GM06990 (cell line): ENCODE measurements around the gene EDA.

ENCODE experiments used
- DNase-seq: peaks from one replicate; pipeline ENCODE4 v3.0.0-alpha.2; 2011; ENCODE audit not compliant: insufficient read length; ENCODE audit errors: extremely low read depth
- H3K27me3 ChIP-seq: replicated peaks from 2 replicates; pipeline ENCODE4 v1.6.0; 2011; ENCODE audit warnings: low read length; ENCODE audit not compliant: control insufficient read depth, insufficient read depth
- H3K36me3 ChIP-seq: 2 replicates; pipeline ENCODE4 v1.5.1; 2011; ENCODE audit warnings: low read length; ENCODE audit not compliant: control insufficient read depth, insufficient read depth
- H3K4me3 ChIP-seq: replicated peaks from 2 replicates; pipeline ENCODE4 v1.5.1; 2011; ENCODE audit warnings: low read depth, mild to moderate bottlenecking, control low read depth, low read length
- CTCF ChIP-seq: IDR thresholded peaks from 2 replicates; pipeline ENCODE4 v1.5.1; 2011; ENCODE audit warnings: low read length, control low read depth, mild to moderate bottlenecking, inconsistent platforms; ENCODE audit not compliant: insufficient read depth, poor library complexity, severe bottlenecking

The EDA gene

GRCh38 chrX:69746051-69746450 is 130.1 kb downstream of the EDA start:
- Histone ChIP-seq H3K27me3 (no peaks in the 10 kb centered on the region), H3K4me3 (no peak overlapping the region), H3K36me3 (no peaks in the 10 kb centered on the region)
- DNase-seq: no peak
- TF ChIP-seq CTCF: no peak

- H3K27me3 ChIP-seq: no peaks in the 10 kb centered on the region
- no peaks in the 10 kb centered on the region for H3K36me3 ChIP-seq
- no peak overlapping the region for H3K4me3 ChIP-seq
- no peak for TF ChIP-seq CTCF
- no peak for DNase-seq
These were observed 132.1 kb downstream of the EDA start for GRCh38 chrX:69748055-69748454.

GRCh38 chrX:69759921-69760625 is 144.2 kb downstream of the EDA start:
- DNase-seq: no peak
- no peak for TF ChIP-seq CTCF
- Histone ChIP-seq H3K36me3 (no peaks in the 10 kb centered on the region), H3K27me3 (no peaks in the 10 kb centered on the region), H3K4me3 (no peak overlapping the region)

GRCh38 chrX:69761633-69762032 is 145.7 kb downstream of the EDA start:
- no peak for TF ChIP-seq CTCF
- no peak overlapping the region for H3K4me3 ChIP-seq
- DNase-seq: no peak
- H3K36me3 ChIP-seq: no peaks in the 10 kb centered on the region
- H3K27me3 ChIP-seq: no peaks in the 10 kb centered on the region

- Histone ChIP-seq H3K4me3 (no peak overlapping the region), H3K27me3 (no peaks in the 10 kb centered on the region), H3K36me3 (no peaks in the 10 kb centered on the region)
- no peak for DNase-seq
- TF ChIP-seq CTCF: no peak
These were observed 146.4 kb downstream of the EDA start for GRCh38 chrX:69762340-69762739.
